HAP-1 (cell line): ENCODE data around the gene PSTPIP1.
A peak's percentile ranks its signal among the peaks of the same experiment; 100 is the strongest.

Experiments
- DNase-seq, 2 experiments: peaks; one replicate each; pipeline ENCODE4 v3.0.0-alpha.2; 2016 to 2020; ENCODE audit warnings: low spot score in 2 of 2
- H3K27me3 ChIP-seq: fragments of 250-450 bp; sonication (Bioruptor Pico); 2 replicates; pipeline ENCODE4 v1.5.1; 2020; ENCODE audit warnings: low read depth, mild to moderate bottlenecking, moderate library complexity
- H3K36me3 ChIP-seq: fragments of 250-450 bp; sonication (Bioruptor Pico); replicated peaks from 2 replicates; pipeline ENCODE4 v1.5.1; 2020; ENCODE audit warnings: mild to moderate bottlenecking
- H3K4me1 ChIP-seq: fragments of 250-450 bp; sonication (Bioruptor Pico); 2 replicates; pipeline ENCODE4 v1.5.1; 2020; ENCODE audit warnings: mild to moderate bottlenecking
- H3K4me3 ChIP-seq: fragments of 250-450 bp; sonication (Bioruptor Pico); 2 replicates; pipeline ENCODE4 v1.5.1; 2020; ENCODE audit warnings: mild to moderate bottlenecking, moderate library complexity
- H3K9me3 ChIP-seq: fragments of 250-450 bp; sonication (Bioruptor Pico); 2 replicates; pipeline ENCODE4 v1.5.1; 2020; ENCODE audit warnings: mild to moderate bottlenecking, moderate library complexity
- in situ Hi-C: fragments of 300-500 bp; cut with MboI; formaldehyde crosslinking; loops from 3 replicates; pipeline ENCODE4 v1.14.3; 2020; ENCODE audit warnings: low sequenced_read_pairs, inconsistent platforms, mixed read lengths

The PSTPIP1 gene

GRCh38 chr15:77069521-77070121 is 74.7 kb downstream of the PSTPIP1 start:
- in situ Hi-C loops, result no loop called here
- peak overlapping the region; percentile 60 for H3K4me3 ChIP-seq
- peaks cover 4% of the 10 kb centered on the region; the same call in 1 of the 2 replicates for H3K36me3 ChIP-seq
- peaks cover 34% of the 10 kb centered on the region for H3K4me1 ChIP-seq
- H3K27me3 ChIP-seq, result no peaks in the 10 kb centered on the region
- H3K9me3 ChIP-seq, result no peaks in the 10 kb centered on the region
- peak; percentile 44 to 54 for DNase-seq

GRCh38 chr15:77070180-77070494 is 75.2 kb downstream of the PSTPIP1 start:
- in situ Hi-C loops, result no loop called here
- H3K9me3 ChIP-seq, result no peaks in the 10 kb centered on the region
- H3K4me3 ChIP-seq, result peak overlapping the region; percentile 60
- H3K4me1 ChIP-seq, result peaks cover 29% of the 10 kb centered on the region
- peak in 1 of 2 experiments; percentile 22 for DNase-seq
- no peaks in the 10 kb centered on the region for H3K27me3 ChIP-seq
- peaks cover 4% of the 10 kb centered on the region; the same call in 1 of the 2 replicates for H3K36me3 ChIP-seq

- H3K36me3 ChIP-seq, result peaks cover 4% of the 10 kb centered on the region; the same call in 1 of the 2 replicates
- H3K4me3 ChIP-seq, result peak within 1 kb of the TSS; percentile 60
- H3K4me1 ChIP-seq, result peaks cover 29% of the 10 kb centered on the region
- no peaks in the 10 kb centered on the region for H3K27me3 ChIP-seq
- no peaks in the 10 kb centered on the region for H3K9me3 ChIP-seq
- in situ Hi-C loops, result no loop called here
- peak; percentile 99 to 100 for DNase-seq
These were observed 75.8 kb downstream of the PSTPIP1 start, which contains the start of gene TSPAN3 for GRCh38 chr15:77070495-77071304. Gene TSPAN3, minus strand, starts transcription at chr15:77071109. Its CDS starts 155 bp downstream, at chr15:77070954.

- in situ Hi-C loops, result no loop called here
These were observed 76.6 kb downstream of the PSTPIP1 start for GRCh38 chr15:77071305-77072223.

GRCh38 chr15:77074350-77074749 is 79.4 kb downstream of the PSTPIP1 start:
- H3K9me3 ChIP-seq, result no peaks in the 10 kb centered on the region
- no peaks in the 10 kb centered on the region for H3K27me3 ChIP-seq
- H3K4me1 ChIP-seq, result peaks cover 22% of the 10 kb centered on the region
- no peak overlapping the region for H3K4me3 ChIP-seq
- H3K36me3 ChIP-seq, result no peaks in the 10 kb centered on the region; the same call in 1 of the 2 replicates
- DNase-seq, result no peak
- in situ Hi-C loops, result no loop called here

More at GRCh38 chr15:77071305-77072223, 76.6 kb downstream of the PSTPIP1 start:
- Histone ChIP-seq H3K9me3 (no peaks in the 10 kb centered on the region), H3K27me3 (no peaks in the 10 kb centered on the region), H3K4me3 (peak overlapping the region; percentile 60), H3K36me3 (peaks cover 4% of the 10 kb centered on the region; the same call in 1 of the 2 replicates), H3K4me1 (peaks cover 37% of the 10 kb centered on the region)
- DNase-seq, result no peak

- in situ Hi-C loops, result no loop called here
These were observed 80.6 kb downstream of the PSTPIP1 start for GRCh38 chr15:77075528-77075927.

GRCh38 chr15:77076323-77076915 is 81.5 kb downstream of the PSTPIP1 start:
- Histone ChIP-seq H3K4me1 (peaks cover 13% of the 10 kb centered on the region), H3K4me3 (no peak overlapping the region), H3K36me3 (no peaks in the 10 kb centered on the region), H3K9me3 (no peaks in the 10 kb centered on the region), H3K27me3 (no peaks in the 10 kb centered on the region)
- in situ Hi-C loops, result no loop called here
- DNase-seq, result peak; percentile 35 to 79

More at GRCh38 chr15:77075528-77075927, 80.6 kb downstream of the PSTPIP1 start:
- DNase-seq, result peak in 1 of 2 experiments; percentile 34
- H3K9me3 ChIP-seq, result no peaks in the 10 kb centered on the region
- H3K36me3 ChIP-seq, result no peaks in the 10 kb centered on the region
- H3K4me3 ChIP-seq, result no peak overlapping the region
- no peaks in the 10 kb centered on the region for H3K27me3 ChIP-seq
- H3K4me1 ChIP-seq, result peaks cover 16% of the 10 kb centered on the region

- no peaks in the 10 kb centered on the region for H3K27me3 ChIP-seq
- peaks cover under 1% of the 10 kb centered on the region; the same call in 1 of the 2 replicates for H3K4me1 ChIP-seq
- H3K4me3 ChIP-seq, result no peak overlapping the region
- DNase-seq, result no peak
- in situ Hi-C loops, result no loop called here
- no peaks in the 10 kb centered on the region for H3K36me3 ChIP-seq
- no peaks in the 10 kb centered on the region for H3K9me3 ChIP-seq
These were observed 87.0 kb downstream of the PSTPIP1 start for GRCh38 chr15:77081971-77082370.

- Histone ChIP-seq H3K4me1 (no peaks in the 10 kb centered on the region), H3K27me3 (no peaks in the 10 kb centered on the region), H3K4me3 (no peak overlapping the region), H3K9me3 (no peaks in the 10 kb centered on the region), H3K36me3 (no peaks in the 10 kb centered on the region)
- in situ Hi-C loops, result no loop called here
- DNase-seq, result peak in 1 of 2 experiments; percentile 12
These were observed 88.6 kb downstream of the PSTPIP1 start for GRCh38 chr15:77083381-77084160.

GRCh38 chr15:77084436-77084835 is 89.5 kb downstream of the PSTPIP1 start:
- Histone ChIP-seq H3K27me3 (no peaks in the 10 kb centered on the region), H3K4me3 (no peak overlapping the region), H3K4me1 (no peaks in the 10 kb centered on the region), H3K9me3 (no peaks in the 10 kb centered on the region), H3K36me3 (no peaks in the 10 kb centered on the region)
- no peak for DNase-seq
- in situ Hi-C loops, result no loop called here

- no peak for DNase-seq
- in situ Hi-C loops, result no loop called here
- Histone ChIP-seq H3K4me1 (no peaks in the 10 kb centered on the region), H3K36me3 (no peaks in the 10 kb centered on the region), H3K9me3 (no peaks in the 10 kb centered on the region), H3K27me3 (no peaks in the 10 kb centered on the region), H3K4me3 (no peak overlapping the region)
These were observed 90.4 kb downstream of the PSTPIP1 start for GRCh38 chr15:77085297-77085696.
